ENCODE data around the gene TMEM82. TPM values are rescaled to one million over a fixed set of nuclear protein-coding genes. Genes with fewer than 3 reads are reported as not detected.

TMEM82 gene
- total and polyA plus RNA-seq, 2 experiments from 2014 or later = 0.42 TPM; not detected in 1

DNA sequence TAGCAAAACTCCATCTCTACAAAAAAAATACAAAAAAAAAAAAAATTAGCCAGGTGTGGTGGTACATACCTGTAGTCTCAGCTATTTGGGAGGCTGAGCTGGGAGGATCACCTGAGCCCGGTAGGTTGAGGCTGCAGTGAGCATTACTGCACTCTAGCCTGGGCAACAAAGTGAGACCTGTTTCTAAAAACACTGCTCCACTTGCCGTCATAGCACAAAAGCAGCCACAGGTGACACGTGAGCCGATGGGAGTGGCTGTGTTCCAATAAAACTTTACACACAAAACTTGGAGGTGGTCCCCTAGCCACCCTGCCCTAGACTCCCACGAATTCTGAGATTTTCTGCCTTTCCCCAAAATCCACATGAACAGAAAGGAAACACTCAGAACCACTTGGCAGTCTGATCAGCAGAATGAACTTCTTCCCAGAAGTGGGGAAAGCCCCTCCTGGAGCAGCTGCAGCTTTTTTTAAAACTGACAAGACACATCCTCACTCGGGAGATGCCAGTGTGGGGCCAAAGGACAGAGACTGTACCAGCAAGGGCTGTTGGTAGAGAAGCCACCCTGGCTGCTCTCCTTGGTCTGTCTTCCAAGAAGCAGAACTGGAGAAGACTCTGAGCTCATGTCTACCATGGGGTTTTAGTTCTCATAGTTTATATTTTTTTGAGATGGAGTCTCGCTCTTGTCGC, 34.9 kb upstream of the TMEM82 start (continued):
- TF ChIP-seq EZH2 (IDR thresholded peaks at IDR 0.05; ENCODE audit: low read depth, unreplicated experiment) = no peak
- TF ChIP-seq, protein P1, sequence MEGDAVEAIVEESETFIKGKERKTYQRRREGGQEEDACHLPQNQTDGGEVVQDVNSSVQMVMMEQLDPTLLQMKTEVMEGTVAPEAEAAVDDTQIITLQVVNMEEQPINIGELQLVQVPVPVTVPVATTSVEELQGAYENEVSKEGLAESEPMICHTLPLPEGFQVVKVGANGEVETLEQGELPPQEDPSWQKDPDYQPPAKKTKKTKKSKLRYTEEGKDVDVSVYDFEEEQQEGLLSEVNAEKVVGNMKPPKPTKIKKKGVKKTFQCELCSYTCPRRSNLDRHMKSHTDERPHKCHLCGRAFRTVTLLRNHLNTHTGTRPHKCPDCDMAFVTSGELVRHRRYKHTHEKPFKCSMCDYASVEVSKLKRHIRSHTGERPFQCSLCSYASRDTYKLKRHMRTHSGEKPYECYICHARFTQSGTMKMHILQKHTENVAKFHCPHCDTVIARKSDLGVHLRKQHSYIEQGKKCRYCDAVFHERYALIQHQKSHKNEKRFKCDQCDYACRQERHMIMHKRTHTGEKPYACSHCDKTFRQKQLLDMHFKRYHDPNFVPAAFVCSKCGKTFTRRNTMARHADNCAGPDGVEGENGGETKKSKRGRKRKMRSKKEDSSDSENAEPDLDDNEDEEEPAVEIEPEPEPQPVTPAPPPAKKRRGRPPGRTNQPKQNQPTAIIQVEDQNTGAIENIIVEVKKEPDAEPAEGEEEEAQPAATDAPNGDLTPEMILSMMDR (conservative IDR thresholded peaks at IDR 0.05; ENCODE audit: low read depth in 2 of 2) = no peak
- TF ChIP-seq, protein P2, sequence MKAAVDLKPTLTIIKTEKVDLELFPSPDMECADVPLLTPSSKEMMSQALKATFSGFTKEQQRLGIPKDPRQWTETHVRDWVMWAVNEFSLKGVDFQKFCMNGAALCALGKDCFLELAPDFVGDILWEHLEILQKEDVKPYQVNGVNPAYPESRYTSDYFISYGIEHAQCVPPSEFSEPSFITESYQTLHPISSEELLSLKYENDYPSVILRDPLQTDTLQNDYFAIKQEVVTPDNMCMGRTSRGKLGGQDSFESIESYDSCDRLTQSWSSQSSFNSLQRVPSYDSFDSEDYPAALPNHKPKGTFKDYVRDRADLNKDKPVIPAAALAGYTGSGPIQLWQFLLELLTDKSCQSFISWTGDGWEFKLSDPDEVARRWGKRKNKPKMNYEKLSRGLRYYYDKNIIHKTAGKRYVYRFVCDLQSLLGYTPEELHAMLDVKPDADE (IDR thresholded peaks at IDR 0.05) = no peak
- TF ChIP-seq EZH2phosphoT487 (IDR thresholded peaks at IDR 0.05; ENCODE audit: unreplicated experiment) = no peak

DNA sequence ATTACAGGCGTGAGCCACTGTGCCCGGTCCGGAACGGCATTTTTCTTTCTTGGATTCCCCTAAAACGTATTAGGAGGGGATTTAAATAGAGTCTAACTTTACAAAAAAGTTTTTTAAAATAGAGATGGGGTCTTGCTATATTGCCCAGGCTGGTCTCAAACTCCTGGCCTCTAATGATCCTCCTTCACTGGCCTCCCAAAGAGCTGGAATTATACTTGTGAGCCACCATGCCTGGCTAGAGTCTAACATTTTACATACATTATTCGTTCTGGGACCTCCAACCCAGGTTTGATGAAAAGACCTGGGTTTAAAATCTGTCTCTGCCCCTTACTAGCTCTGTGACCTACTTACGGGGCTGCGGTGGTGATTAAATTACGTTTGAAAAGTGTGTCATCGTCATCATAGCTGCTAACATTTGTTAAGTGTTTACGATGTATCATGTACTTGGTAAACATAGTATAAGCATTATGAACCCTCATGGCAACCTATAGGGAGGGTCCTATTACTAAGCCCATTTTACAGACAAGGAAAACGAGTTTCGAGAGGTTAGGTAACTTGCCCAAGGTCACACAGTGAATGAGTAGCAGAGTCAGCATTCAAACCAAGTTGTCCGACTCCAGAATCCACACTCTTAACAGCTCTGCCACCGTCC, 33.7 kb upstream of the TMEM82 start:
- Mint-ChIP-seq H3K27me3 (ENCODE audit: insufficient read depth, low read depth, poor library complexity) (peaks cover 11% of the 10 kb centered on the region), H3K9me3 (no peaks in the 10 kb centered on the region), H3K4me3 (no peak overlapping the region), H3K27ac (no peak overlapping the region), H3K36me3 (ENCODE audit: low read depth) (peaks cover 2% of the 10 kb centered on the region; the same call in 2 of the 3 replicates), H3K4me1 (no peaks in the 10 kb centered on the region)
- H3K36me3 ChIP-seq (ENCODE audit: insufficient read depth) = no peaks in the 10 kb centered on the region
- no peak overlapping the region for H3K27ac ChIP-seq (ENCODE audit: low read depth)
- no peaks in the 10 kb centered on the region for H3K9me2 ChIP-seq (ENCODE audit: insufficient read depth)
- ATAC-seq (no peak), DNase-seq (ENCODE audit: low spot score) (no peak)
- H3K4me2 ChIP-seq = no peak overlapping the region
- H3K27me3 ChIP-seq (ENCODE audit: insufficient read depth) = no peaks in the 10 kb centered on the region
- H3K4me3 ChIP-seq = no peak overlapping the region
- H4K20me1 ChIP-seq (replicated peaks; ENCODE audit: insufficient read depth) = peaks cover 26% of the 10 kb centered on the region
- H3K79me2 ChIP-seq (replicated peaks; ENCODE audit: insufficient read depth) = peaks cover 9% of the 10 kb centered on the region; the same call in 1 of the 2 replicates
- 0 out of 2 replicates have a peak, but pooled peaks cover under 1% of the 10 kb centered on the region for H3F3A ChIP-seq (replicated peaks; ENCODE audit: low read depth)
- no peaks in the 10 kb centered on the region for H3K4me1 ChIP-seq (ENCODE audit: insufficient read depth)
- H2AFZ ChIP-seq = no peak overlapping the region
- TF ChIP-seq CREB1 (CRISPR knock-in tag; IDR thresholded peaks at IDR 0.05; ENCODE audit: low read depth) = no peak
- no peak for TF ChIP-seq NANOG (IDR thresholded peaks at IDR 0.05; ENCODE audit: borderline replicate concordance)
- TF ChIP-seq, protein P2 (IDR thresholded peaks at IDR 0.05) = no peak
- TF ChIP-seq EZH2 (IDR thresholded peaks at IDR 0.05; ENCODE audit: low read depth, unreplicated experiment) = no peak
- TF ChIP-seq, protein P3, sequence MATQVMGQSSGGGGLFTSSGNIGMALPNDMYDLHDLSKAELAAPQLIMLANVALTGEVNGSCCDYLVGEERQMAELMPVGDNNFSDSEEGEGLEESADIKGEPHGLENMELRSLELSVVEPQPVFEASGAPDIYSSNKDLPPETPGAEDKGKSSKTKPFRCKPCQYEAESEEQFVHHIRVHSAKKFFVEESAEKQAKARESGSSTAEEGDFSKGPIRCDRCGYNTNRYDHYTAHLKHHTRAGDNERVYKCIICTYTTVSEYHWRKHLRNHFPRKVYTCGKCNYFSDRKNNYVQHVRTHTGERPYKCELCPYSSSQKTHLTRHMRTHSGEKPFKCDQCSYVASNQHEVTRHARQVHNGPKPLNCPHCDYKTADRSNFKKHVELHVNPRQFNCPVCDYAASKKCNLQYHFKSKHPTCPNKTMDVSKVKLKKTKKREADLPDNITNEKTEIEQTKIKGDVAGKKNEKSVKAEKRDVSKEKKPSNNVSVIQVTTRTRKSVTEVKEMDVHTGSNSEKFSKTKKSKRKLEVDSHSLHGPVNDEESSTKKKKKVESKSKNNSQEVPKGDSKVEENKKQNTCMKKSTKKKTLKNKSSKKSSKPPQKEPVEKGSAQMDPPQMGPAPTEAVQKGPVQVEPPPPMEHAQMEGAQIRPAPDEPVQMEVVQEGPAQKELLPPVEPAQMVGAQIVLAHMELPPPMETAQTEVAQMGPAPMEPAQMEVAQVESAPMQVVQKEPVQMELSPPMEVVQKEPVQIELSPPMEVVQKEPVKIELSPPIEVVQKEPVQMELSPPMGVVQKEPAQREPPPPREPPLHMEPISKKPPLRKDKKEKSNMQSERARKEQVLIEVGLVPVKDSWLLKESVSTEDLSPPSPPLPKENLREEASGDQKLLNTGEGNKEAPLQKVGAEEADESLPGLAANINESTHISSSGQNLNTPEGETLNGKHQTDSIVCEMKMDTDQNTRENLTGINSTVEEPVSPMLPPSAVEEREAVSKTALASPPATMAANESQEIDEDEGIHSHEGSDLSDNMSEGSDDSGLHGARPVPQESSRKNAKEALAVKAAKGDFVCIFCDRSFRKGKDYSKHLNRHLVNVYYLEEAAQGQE (IDR thresholded peaks at IDR 0.05; ENCODE audit: unreplicated experiment) = no peak
- no peak for TF ChIP-seq EZH2phosphoT487 (IDR thresholded peaks at IDR 0.05; ENCODE audit: unreplicated experiment)
- TF ChIP-seq STAT1 (IDR thresholded peaks at IDR 0.05; ENCODE audit: unreplicated experiment) = no peak
- TF ChIP-seq ZNF114 (CRISPR knock-in tag; IDR thresholded peaks at IDR 0.05) = no peak

Data from GM23338 (cell line).